Measurements from ENCODE around the gene MAOA.

GRCh38 chrX:43735534-43735933 is 79.4 kb downstream of the MAOA start:
- TF ChIP-seq CTCF (conservative IDR thresholded peaks at IDR 0.05; ENCODE audit: low read length) = no peak
- no peak for TF ChIP-seq EZH2phosphoT487 (IDR thresholded peaks at IDR 0.05; ENCODE audit: borderline replicate concordance)

All from Loucy (cell line).